Measurements from ENCODE around the gene MAPK11. TPM values are rescaled to one million over a fixed set of nuclear protein-coding genes. Genes with fewer than 3 reads are reported as not detected.

MAPK11 gene
- total RNA-seq, 1 donor from 2014 or later, result 29.0 TPM

GRCh38 chr22:50226063-50226874 is 43.9 kb downstream of the MAPK11 start:
- no peaks in the 10 kb centered on the region for H3K27me3 Mint-ChIP-seq
- H3K27ac Mint-ChIP-seq, result no peak overlapping the region
- intact Hi-C loops (cut with micrococcal nuclease), result no loop called here
- H3K4me1 Mint-ChIP-seq, result no peaks in the 10 kb centered on the region
- no peak for DNase-seq
- no peak overlapping the region for H3K4me3 Mint-ChIP-seq
- peaks cover 31% of the 10 kb centered on the region for H3K36me3 Mint-ChIP-seq (ENCODE audit: low read depth)
- H3K9me3 Mint-ChIP-seq, result no peaks in the 10 kb centered on the region

GRCh38 chr22:50225200-50225969 is 44.8 kb downstream of the MAPK11 start:
- no peak overlapping the region for H3K4me3 Mint-ChIP-seq
- intact Hi-C loops (cut with micrococcal nuclease), result no loop called here
- no peaks in the 10 kb centered on the region for H3K27me3 Mint-ChIP-seq
- H3K36me3 Mint-ChIP-seq (ENCODE audit: low read depth), result peaks cover 34% of the 10 kb centered on the region
- no peak overlapping the region for H3K27ac Mint-ChIP-seq
- no peaks in the 10 kb centered on the region for H3K4me1 Mint-ChIP-seq
- H3K9me3 Mint-ChIP-seq, result no peaks in the 10 kb centered on the region
- no peak for DNase-seq

DNA sequence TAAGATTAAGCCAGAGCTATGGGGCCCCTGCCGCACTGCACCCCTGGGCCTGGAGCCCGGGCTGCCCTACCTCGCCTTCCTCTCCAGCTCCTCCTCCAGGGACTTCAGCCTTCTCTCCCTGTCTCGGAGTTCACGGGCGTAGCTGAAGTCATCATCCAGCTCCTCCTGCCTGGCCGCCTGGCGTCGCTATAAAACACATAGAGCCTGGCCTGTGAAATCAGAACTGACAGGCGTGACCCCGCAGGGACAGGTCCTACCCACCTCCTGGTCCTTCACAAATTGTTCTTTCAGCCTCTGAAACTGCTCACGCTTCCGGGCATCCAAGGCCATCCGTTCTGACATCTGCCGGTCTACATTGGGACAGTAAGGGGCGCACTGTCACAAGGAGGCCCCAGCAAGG is 46.1 kb downstream of the MAPK11 start:
- H3K27me3 Mint-ChIP-seq, result no peaks in the 10 kb centered on the region
- intact Hi-C loops (cut with micrococcal nuclease), result no loop called here
- peaks cover 35% of the 10 kb centered on the region for H3K36me3 Mint-ChIP-seq (ENCODE audit: low read depth)
- H3K4me3 Mint-ChIP-seq, result no peak overlapping the region
- H3K27ac Mint-ChIP-seq, result no peak overlapping the region
- H3K9me3 Mint-ChIP-seq, result no peaks in the 10 kb centered on the region
- no peaks in the 10 kb centered on the region for H3K4me1 Mint-ChIP-seq
- DNase-seq, result no peak

- intact Hi-C loops (cut with micrococcal nuclease), result no loop called here
- Mint-ChIP-seq H3K27me3 (no peaks in the 10 kb centered on the region), H3K27ac (no peak overlapping the region), H3K4me3 (no peak overlapping the region), H3K9me3 (no peaks in the 10 kb centered on the region), H3K36me3 (ENCODE audit: low read depth) (peaks cover 32% of the 10 kb centered on the region), H3K4me1 (no peaks in the 10 kb centered on the region)
- no peak for DNase-seq
Observed at GRCh38 chr22:50222508-50222907, 47.7 kb downstream of the MAPK11 start.

DNA sequence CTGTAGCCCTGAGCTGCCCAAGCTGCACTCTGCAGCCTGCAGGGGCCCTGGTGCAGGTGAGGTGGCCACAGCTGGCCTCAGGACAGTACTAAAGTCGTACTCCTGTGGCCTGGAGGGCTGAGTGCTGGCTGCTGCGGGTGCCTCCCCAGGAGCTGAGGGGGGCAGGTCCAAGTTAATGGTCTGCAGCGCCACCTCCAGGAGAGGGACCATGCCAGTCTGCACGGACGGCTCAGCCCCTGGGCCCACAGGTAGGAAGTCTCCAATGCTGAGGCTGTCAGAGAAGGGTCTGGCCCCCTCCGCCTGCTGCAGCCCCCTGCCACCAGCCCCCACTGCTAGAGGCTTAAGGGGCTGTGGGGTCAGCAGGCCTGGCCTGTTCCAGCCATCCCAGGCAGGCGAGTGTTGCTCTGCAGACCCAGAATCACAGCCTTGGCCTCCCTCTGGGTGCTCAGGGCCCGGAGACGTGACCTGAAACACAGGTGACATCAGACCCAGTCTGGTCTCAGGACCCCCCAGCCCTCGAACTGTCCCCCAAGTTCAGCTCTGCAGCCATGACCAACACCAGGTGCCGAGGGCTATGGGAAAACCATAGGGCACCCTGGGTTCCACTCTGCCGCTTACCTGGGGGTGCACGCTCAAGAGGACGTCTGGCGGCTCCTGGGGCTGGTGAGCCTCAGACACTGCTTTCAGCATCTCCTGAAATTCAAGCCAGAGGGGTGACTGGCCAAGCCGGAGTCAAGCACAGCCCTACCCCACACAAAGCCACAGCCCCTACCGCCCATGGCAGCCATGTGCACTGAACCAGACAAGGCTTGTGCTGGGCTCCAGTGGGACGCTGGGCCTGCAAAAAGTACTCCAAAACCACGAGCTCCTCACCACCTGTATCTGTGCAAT is 48.5 kb downstream of the MAPK11 start:
- Mint-ChIP-seq H3K9me3 (no peaks in the 10 kb centered on the region), H3K36me3 (ENCODE audit: low read depth) (peaks cover 32% of the 10 kb centered on the region), H3K4me3 (no peak overlapping the region), H3K27me3 (no peaks in the 10 kb centered on the region), H3K4me1 (no peaks in the 10 kb centered on the region), H3K27ac (no peak overlapping the region)
- DNase-seq, result no peak
- intact Hi-C loops (cut with micrococcal nuclease), result no loop called here

DNA sequence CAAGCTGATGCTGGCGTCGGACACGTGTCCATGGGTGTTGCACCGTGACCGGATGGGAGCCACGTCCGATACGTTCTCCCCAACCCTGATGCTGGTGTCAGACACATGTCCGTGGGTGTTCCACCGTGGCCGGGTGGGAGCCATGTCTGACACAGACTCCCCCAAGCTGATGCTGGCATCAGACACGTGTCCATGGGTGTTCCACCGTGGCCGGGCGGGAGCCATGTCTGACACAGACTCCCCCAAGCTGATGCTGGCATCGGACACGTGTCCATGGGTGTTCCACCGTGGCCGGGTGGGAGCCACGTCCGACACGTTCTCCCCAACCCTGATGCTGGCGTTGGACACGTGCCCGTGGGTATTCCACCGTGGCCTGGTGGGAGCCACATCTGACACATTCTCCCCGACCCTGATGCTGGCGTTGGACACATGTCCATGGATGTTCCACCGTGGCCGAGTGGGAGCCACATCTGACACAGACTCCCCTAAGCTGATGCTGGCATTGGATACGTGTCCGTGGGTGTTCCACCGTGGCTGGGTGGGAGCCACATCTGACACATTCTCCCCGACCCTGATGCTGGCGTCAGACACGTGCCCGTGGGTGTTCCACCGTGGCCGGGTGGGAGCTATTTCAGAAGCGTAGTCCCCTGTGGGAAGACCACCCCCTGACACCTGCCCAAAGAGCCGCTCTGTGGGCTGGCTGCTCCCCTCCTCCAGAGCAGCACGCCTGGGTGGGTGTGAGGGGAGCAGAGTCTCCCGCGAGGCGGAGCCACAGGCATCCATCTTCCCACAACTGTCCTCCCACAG is 49.4 kb downstream of the MAPK11 start:
- no peak overlapping the region for H3K4me3 Mint-ChIP-seq
- no peaks in the 10 kb centered on the region for H3K4me1 Mint-ChIP-seq
- DNase-seq, result no peak
- no peaks in the 10 kb centered on the region for H3K27me3 Mint-ChIP-seq
- no peak overlapping the region for H3K27ac Mint-ChIP-seq
- H3K36me3 Mint-ChIP-seq (ENCODE audit: low read depth), result peaks cover 34% of the 10 kb centered on the region
- intact Hi-C loops (cut with micrococcal nuclease), result no loop called here
- H3K9me3 Mint-ChIP-seq, result no peaks in the 10 kb centered on the region

- H3K36me3 Mint-ChIP-seq (ENCODE audit: low read depth), result peaks cover 37% of the 10 kb centered on the region
- DNase-seq, result no peak
- no peak overlapping the region for H3K4me3 Mint-ChIP-seq
- H3K27me3 Mint-ChIP-seq, result no peaks in the 10 kb centered on the region
- peaks cover 1% of the 10 kb centered on the region for H3K4me1 Mint-ChIP-seq
- H3K27ac Mint-ChIP-seq, result peak overlapping the region; percentile 20
- no peaks in the 10 kb centered on the region for H3K9me3 Mint-ChIP-seq
- intact Hi-C loops (cut with micrococcal nuclease), result no loop called here
Observed at GRCh38 chr22:50219800-50220602, 50.2 kb downstream of the MAPK11 start.

GRCh38 chr22:50218996-50219727 is 51.0 kb downstream of the MAPK11 start:
- H3K27me3 Mint-ChIP-seq, result no peaks in the 10 kb centered on the region
- intact Hi-C loops (cut with micrococcal nuclease), result no loop called here
- no peak for DNase-seq
- no peaks in the 10 kb centered on the region for H3K9me3 Mint-ChIP-seq
- H3K4me3 Mint-ChIP-seq, result no peak overlapping the region
- H3K4me1 Mint-ChIP-seq, result peaks cover 5% of the 10 kb centered on the region
- H3K36me3 Mint-ChIP-seq (ENCODE audit: low read depth), result peaks cover 40% of the 10 kb centered on the region
- H3K27ac Mint-ChIP-seq, result no peak overlapping the region

GRCh38 chr22:50218153-50218995 is 51.8 kb downstream of the MAPK11 start:
- Mint-ChIP-seq H3K9me3 (no peaks in the 10 kb centered on the region), H3K4me1 (peaks cover 7% of the 10 kb centered on the region), H3K36me3 (ENCODE audit: low read depth) (peaks cover 40% of the 10 kb centered on the region), H3K27me3 (no peaks in the 10 kb centered on the region), H3K4me3 (no peak overlapping the region), H3K27ac (no peak overlapping the region)
- intact Hi-C loops (cut with micrococcal nuclease), result no loop called here
- no peak for DNase-seq

DNA sequence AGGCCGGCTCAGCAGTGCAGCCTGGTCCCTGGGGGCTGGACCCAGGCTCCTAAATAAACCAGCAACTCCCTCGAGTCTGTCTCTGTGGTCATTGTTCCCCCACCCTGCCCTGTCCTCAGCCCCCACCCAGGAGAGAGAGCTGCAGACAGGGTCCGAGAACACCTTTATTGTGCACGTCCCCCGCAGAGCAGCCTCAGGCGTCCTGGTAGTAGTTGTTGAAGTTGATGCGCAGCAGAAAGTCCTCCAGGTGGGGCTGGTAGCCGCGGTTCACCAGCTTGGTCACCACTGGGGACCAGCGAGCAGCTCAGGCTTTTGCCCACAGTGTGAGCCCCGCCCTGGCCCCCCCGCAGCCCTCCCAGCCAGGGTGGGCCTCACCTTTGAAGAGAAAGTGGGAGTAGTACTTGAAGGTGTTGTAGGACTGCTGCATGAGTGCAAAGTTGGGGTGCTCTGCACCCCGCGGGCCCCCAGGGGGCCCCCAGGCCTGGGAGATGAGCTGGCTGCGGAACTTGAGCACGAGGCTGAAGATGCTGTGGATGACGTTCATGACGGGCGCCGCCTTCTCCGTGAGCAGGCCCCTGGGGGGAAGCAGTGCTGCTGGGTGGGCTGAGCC is 52.5 kb downstream of the MAPK11 start:
- Mint-ChIP-seq H3K4me3 (no peak overlapping the region), H3K4me1 (peaks cover 7% of the 10 kb centered on the region), H3K9me3 (no peaks in the 10 kb centered on the region), H3K27ac (no peak overlapping the region), H3K36me3 (ENCODE audit: low read depth) (peaks cover 39% of the 10 kb centered on the region), H3K27me3 (no peaks in the 10 kb centered on the region)
- no peak for DNase-seq
- intact Hi-C loops (cut with micrococcal nuclease), result no loop called here

All from activated CD4-positive, alpha-beta T cell treated with anti-CD3 and anti-CD28 coated beads, Interleukin-2, amount 10 ng/mL, durations not matched to agents 24 days and 14 days (primary cell).